ENCODE results near the gene KRT72.

The KRT72 gene

GRCh38 chr12:52629281-52630007 lies 28.2 kb upstream of the KRT72 start:
- DNase-seq = no peak

- DNase-seq = no peak
Measured at GRCh38 chr12:52628841-52629240, 27.6 kb upstream of the KRT72 start.

GRCh38 chr12:52628111-52628507 lies 26.8 kb upstream of the KRT72 start:
- no peak for DNase-seq

GRCh38 chr12:52627395-52628110 lies 26.3 kb upstream of the KRT72 start:
- DNase-seq = no peak

GRCh38 chr12:52622349-52622748 lies 21.1 kb upstream of the KRT72 start:
- no peak for DNase-seq

- no peak for DNase-seq
Measured at GRCh38 chr12:52618866-52619265, 17.6 kb upstream of the KRT72 start.

- DNase-seq = no peak
Measured at GRCh38 chr12:52618216-52618615, 17.0 kb upstream of the KRT72 start, which contains the start of gene KRT73. Gene KRT73, minus strand, starts transcription at chr12:52618559. Its CDS starts 35 bp downstream, at chr12:52618524.

- DNase-seq = no peak
Measured at GRCh38 chr12:52617403-52617785, 16.1 kb upstream of the KRT72 start.

GRCh38 chr12:52616680-52617402 lies 15.6 kb upstream of the KRT72 start:
- no peak for DNase-seq

- DNase-seq = no peak
Measured at GRCh38 chr12:52615912-52616311, 14.6 kb upstream of the KRT72 start.

- DNase-seq = no peak
Measured at GRCh38 chr12:52615208-52615868, 14.1 kb upstream of the KRT72 start.

- no peak for DNase-seq
Measured at GRCh38 chr12:52614381-52615207, 13.3 kb upstream of the KRT72 start.

GRCh38 chr12:52613384-52614030 lies 12.2 kb upstream of the KRT72 start:
- no peak for DNase-seq

- DNase-seq = no peak
Measured at GRCh38 chr12:52612431-52613383, 11.4 kb upstream of the KRT72 start.

- DNase-seq = no peak
Measured at GRCh38 chr12:52611080-52611468, 9.8 kb upstream of the KRT72 start.

- no peak for DNase-seq
Measured at GRCh38 chr12:52608826-52609630, 7.8 kb upstream of the KRT72 start.

GRCh38 chr12:52608161-52608560 lies 6.9 kb upstream of the KRT72 start:
- DNase-seq = no peak

GRCh38 chr12:52607314-52607713 lies 6.1 kb upstream of the KRT72 start:
- DNase-seq = no peak

GRCh38 chr12:52606581-52607218 lies 5.4 kb upstream of the KRT72 start:
- DNase-seq = no peak
